ENCODE results near the gene DNAH6.

The DNAH6 gene

DNA sequence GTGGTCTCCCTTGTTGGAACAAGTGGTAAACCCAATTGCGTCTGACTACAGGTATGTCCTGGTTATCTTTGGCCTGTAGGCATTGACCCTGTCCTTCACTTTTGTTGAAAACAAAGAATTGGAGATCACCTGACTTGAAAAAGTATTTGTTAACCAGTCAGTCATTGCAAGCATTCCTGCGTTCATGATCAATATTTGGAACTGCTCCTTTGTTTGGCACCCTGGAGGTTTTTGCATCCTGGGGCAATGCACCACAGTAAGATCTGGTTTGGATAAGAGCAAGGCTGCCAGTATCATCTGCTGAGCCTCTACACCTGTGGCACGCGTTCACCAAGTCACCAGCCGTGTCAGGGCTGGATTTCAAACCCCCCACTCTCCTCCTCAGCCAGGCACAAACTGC, 115.7 kb downstream of the DNAH6 start:
- no peak overlapping the region for H3K9ac ChIP-seq (ENCODE audit: low read depth, low read length)
- 91% methylated on average over 5 of the region's 5 CpGs for WGBS
- H3K9me3 ChIP-seq (ENCODE audit: insufficient read depth, low read depth, low read length) = no peaks in the 10 kb centered on the region
- H3K4me3 ChIP-seq (ENCODE audit: low read length) = no peak overlapping the region
- no peaks in the 10 kb centered on the region for H3K4me1 ChIP-seq (ENCODE audit: insufficient read depth, low read length)
- no peaks in the 10 kb centered on the region for H3K36me3 ChIP-seq (ENCODE audit: insufficient read depth, low read length)
- no peaks in the 10 kb centered on the region for H3K27me3 ChIP-seq (ENCODE audit: insufficient read depth, low read length)
- H3K27ac ChIP-seq (ENCODE audit: low read depth, low read length) = no peak overlapping the region

DNA sequence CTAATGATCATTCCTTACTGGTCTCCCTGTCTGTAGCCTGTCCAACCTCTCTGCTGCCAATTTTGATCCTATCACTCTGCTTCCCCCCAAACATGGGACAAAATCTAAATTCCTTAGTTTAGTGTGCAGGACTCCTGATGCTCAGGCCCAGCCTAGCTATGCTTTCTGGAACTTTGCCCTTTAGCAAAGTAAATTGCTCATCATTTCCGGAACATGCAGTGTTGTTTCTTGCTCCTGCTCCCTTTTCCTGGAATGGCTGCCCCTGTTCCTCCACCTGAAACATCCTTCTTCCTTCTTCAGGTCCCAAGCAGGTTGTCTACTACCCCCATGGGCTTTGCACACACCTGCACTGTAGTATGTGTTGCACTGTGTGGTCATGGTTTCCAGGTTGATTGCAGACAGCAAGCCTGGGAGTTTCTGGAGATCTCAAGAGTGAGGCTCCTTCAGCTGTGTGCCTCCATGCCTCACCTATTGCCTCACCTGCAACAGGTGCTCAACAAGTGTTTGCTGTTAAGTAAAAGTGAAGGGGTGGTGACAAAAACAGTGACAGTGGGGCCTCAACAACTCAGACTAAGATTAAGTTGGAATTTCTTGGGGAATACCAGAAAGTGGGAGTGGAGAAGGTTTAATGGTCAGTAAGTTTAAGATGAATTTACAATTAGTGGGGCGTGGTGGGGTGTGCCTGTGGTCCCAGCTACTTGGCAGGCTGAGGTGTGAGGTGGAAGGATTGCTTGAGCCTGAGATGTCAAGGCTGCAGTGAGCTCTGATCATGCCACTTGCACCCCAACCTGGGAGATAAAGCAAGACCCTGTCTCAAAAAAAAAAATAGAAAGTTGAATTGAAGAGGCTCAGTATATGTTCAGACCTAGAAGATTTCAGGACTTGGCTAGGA, 120.0 kb downstream of the DNAH6 start:
- WGBS = 84% methylated on average over 2 of the region's 2 CpGs
- Histone ChIP-seq H3K27ac (ENCODE audit: low read depth, low read length) (no peak overlapping the region), H3K27me3 (ENCODE audit: insufficient read depth, low read length) (no peaks in the 10 kb centered on the region), H3K9ac (ENCODE audit: low read depth, low read length) (no peak overlapping the region), H3K9me3 (ENCODE audit: insufficient read depth, low read depth, low read length) (no peaks in the 10 kb centered on the region), H3K36me3 (ENCODE audit: insufficient read depth, low read length) (no peaks in the 10 kb centered on the region), H3K4me1 (ENCODE audit: insufficient read depth, low read length) (no peaks in the 10 kb centered on the region), H3K4me3 (ENCODE audit: low read length) (no peak overlapping the region)

DNA sequence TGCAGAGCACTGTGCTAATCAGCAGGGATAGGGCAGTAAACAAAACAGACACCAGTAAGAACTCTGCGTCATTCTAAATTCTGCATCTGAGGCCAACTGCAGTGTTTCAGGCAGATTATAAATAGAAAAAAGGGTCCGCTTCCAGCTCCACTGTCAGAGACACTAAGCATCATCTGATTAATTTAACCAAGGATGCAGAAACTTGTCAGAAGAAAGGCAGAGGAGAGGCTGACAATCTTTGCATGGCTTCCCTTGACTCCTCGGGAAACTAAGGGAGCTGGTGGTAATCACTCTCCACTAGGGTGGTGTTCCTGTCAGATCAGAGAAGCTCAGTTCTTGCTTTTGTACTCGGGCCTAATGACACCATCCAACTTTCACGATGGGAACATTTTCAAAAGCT, 123.5 kb downstream of the DNAH6 start:
- no peaks in the 10 kb centered on the region for H3K27me3 ChIP-seq (ENCODE audit: insufficient read depth, low read length)
- no peak overlapping the region for H3K4me3 ChIP-seq (ENCODE audit: low read length)
- H3K9me3 ChIP-seq (ENCODE audit: insufficient read depth, low read depth, low read length) = no peaks in the 10 kb centered on the region
- H3K36me3 ChIP-seq (ENCODE audit: insufficient read depth, low read length) = no peaks in the 10 kb centered on the region
- H3K4me1 ChIP-seq (ENCODE audit: insufficient read depth, low read length) = no peaks in the 10 kb centered on the region
- WGBS = 91% methylated on average over 5 of the region's 5 CpGs
- H3K9ac ChIP-seq (ENCODE audit: low read depth, low read length) = no peak overlapping the region
- no peak overlapping the region for H3K27ac ChIP-seq (ENCODE audit: low read depth, low read length)

GRCh38 chr2:84640411-84640810, 124.1 kb downstream of the DNAH6 start:
- 90% methylated on average over 2 of the region's 2 CpGs for WGBS
- Histone ChIP-seq H3K9me3 (ENCODE audit: insufficient read depth, low read depth, low read length) (no peaks in the 10 kb centered on the region), H3K4me1 (ENCODE audit: insufficient read depth, low read length) (no peaks in the 10 kb centered on the region), H3K27ac (ENCODE audit: low read depth, low read length) (no peak overlapping the region), H3K4me3 (ENCODE audit: low read length) (no peak overlapping the region), H3K36me3 (ENCODE audit: insufficient read depth, low read length) (no peaks in the 10 kb centered on the region), H3K27me3 (ENCODE audit: insufficient read depth, low read length) (no peaks in the 10 kb centered on the region), H3K9ac (ENCODE audit: low read depth, low read length) (no peak overlapping the region)

DNA sequence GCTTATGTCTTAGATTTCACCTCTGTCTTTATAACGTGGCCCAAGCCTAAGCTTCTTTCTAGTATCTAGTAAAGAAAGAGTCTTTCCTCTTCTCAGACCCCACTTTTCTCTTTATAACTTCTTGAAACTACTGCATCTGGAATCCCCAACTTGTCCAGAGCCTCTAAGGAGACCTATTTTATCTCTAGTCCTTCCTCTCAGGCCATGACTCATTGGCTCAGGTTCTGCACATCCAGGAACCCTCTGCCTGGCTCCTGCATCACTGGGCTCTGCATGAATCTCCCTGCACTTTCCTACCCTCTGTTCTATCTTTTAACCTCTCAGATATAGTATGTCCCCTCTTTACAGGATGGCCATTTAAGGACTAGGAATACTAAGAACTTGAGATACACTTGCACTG, 124.7 kb downstream of the DNAH6 start:
- H3K4me1 ChIP-seq (ENCODE audit: insufficient read depth, low read length) = no peaks in the 10 kb centered on the region
- no peaks in the 10 kb centered on the region for H3K36me3 ChIP-seq (ENCODE audit: insufficient read depth, low read length)
- H3K27ac ChIP-seq (ENCODE audit: low read depth, low read length) = no peak overlapping the region
- H3K9me3 ChIP-seq (ENCODE audit: insufficient read depth, low read depth, low read length) = no peaks in the 10 kb centered on the region
- H3K4me3 ChIP-seq (ENCODE audit: low read length) = no peak overlapping the region
- no peaks in the 10 kb centered on the region for H3K27me3 ChIP-seq (ENCODE audit: insufficient read depth, low read length)
- no peak overlapping the region for H3K9ac ChIP-seq (ENCODE audit: low read depth, low read length)
- WGBS = 100% methylated on average over 1 of the region's 1 CpG

- 74% methylated on average over 3 of the region's 3 CpGs for WGBS
- H3K4me3 ChIP-seq (ENCODE audit: low read length) = no peak overlapping the region
- H3K27me3 ChIP-seq (ENCODE audit: insufficient read depth, low read length) = no peaks in the 10 kb centered on the region
- no peaks in the 10 kb centered on the region for H3K36me3 ChIP-seq (ENCODE audit: insufficient read depth, low read length)
- no peaks in the 10 kb centered on the region for H3K9me3 ChIP-seq (ENCODE audit: insufficient read depth, low read depth, low read length)
- H3K27ac ChIP-seq (ENCODE audit: low read depth, low read length) = no peak overlapping the region
- no peak overlapping the region for H3K9ac ChIP-seq (ENCODE audit: low read depth, low read length)
- H3K4me1 ChIP-seq (ENCODE audit: insufficient read depth, low read length) = no peaks in the 10 kb centered on the region
Observed at GRCh38 chr2:84643991-84644390, 127.7 kb downstream of the DNAH6 start.

- no peaks in the 10 kb centered on the region for H3K4me1 ChIP-seq (ENCODE audit: insufficient read depth, low read length)
- no peaks in the 10 kb centered on the region for H3K36me3 ChIP-seq (ENCODE audit: insufficient read depth, low read length)
- H3K27ac ChIP-seq (ENCODE audit: low read depth, low read length) = no peak overlapping the region
- H3K27me3 ChIP-seq (ENCODE audit: insufficient read depth, low read length) = no peaks in the 10 kb centered on the region
- H3K9ac ChIP-seq (ENCODE audit: low read depth, low read length) = no peak overlapping the region
- no peak overlapping the region for H3K4me3 ChIP-seq (ENCODE audit: low read length)
- H3K9me3 ChIP-seq (ENCODE audit: insufficient read depth, low read depth, low read length) = no peaks in the 10 kb centered on the region
Observed at GRCh38 chr2:84646514-84646913, 130.2 kb downstream of the DNAH6 start.

- no peaks in the 10 kb centered on the region for H3K36me3 ChIP-seq (ENCODE audit: insufficient read depth, low read length)
- no peak overlapping the region for H3K9ac ChIP-seq (ENCODE audit: low read depth, low read length)
- H3K27me3 ChIP-seq (ENCODE audit: insufficient read depth, low read length) = no peaks in the 10 kb centered on the region
- H3K9me3 ChIP-seq (ENCODE audit: insufficient read depth, low read depth, low read length) = no peaks in the 10 kb centered on the region
- no peaks in the 10 kb centered on the region for H3K4me1 ChIP-seq (ENCODE audit: insufficient read depth, low read length)
- no peak overlapping the region for H3K27ac ChIP-seq (ENCODE audit: low read depth, low read length)
- H3K4me3 ChIP-seq (ENCODE audit: low read length) = no peak overlapping the region
Observed at GRCh38 chr2:84647267-84647666, 131.0 kb downstream of the DNAH6 start.

GRCh38 chr2:84649058-84649457, 132.8 kb downstream of the DNAH6 start:
- Histone ChIP-seq H3K27me3 (ENCODE audit: insufficient read depth, low read length) (no peaks in the 10 kb centered on the region), H3K9ac (ENCODE audit: low read depth, low read length) (no peak overlapping the region), H3K9me3 (ENCODE audit: insufficient read depth, low read depth, low read length) (no peaks in the 10 kb centered on the region), H3K4me1 (ENCODE audit: insufficient read depth, low read length) (no peaks in the 10 kb centered on the region), H3K36me3 (ENCODE audit: insufficient read depth, low read length) (no peaks in the 10 kb centered on the region), H3K4me3 (ENCODE audit: low read length) (no peak overlapping the region), H3K27ac (ENCODE audit: low read depth, low read length) (no peak overlapping the region)
- WGBS = 100% methylated on average over 3 of the region's 4 CpGs

GRCh38 chr2:84649487-84650142, 133.3 kb downstream of the DNAH6 start:
- WGBS = 100% methylated on average over 1 of the region's 2 CpGs
- Histone ChIP-seq H3K27ac (ENCODE audit: low read depth, low read length) (no peak overlapping the region), H3K4me3 (ENCODE audit: low read length) (no peak overlapping the region), H3K27me3 (ENCODE audit: insufficient read depth, low read length) (no peaks in the 10 kb centered on the region), H3K4me1 (ENCODE audit: insufficient read depth, low read length) (no peaks in the 10 kb centered on the region), H3K36me3 (ENCODE audit: insufficient read depth, low read length) (no peaks in the 10 kb centered on the region), H3K9ac (ENCODE audit: low read depth, low read length) (no peak overlapping the region), H3K9me3 (ENCODE audit: insufficient read depth, low read depth, low read length) (no peaks in the 10 kb centered on the region)

GRCh38 chr2:84652431-84652830, 136.1 kb downstream of the DNAH6 start:
- Histone ChIP-seq H3K36me3 (ENCODE audit: insufficient read depth, low read length) (no peaks in the 10 kb centered on the region), H3K27ac (ENCODE audit: low read depth, low read length) (no peak overlapping the region), H3K9me3 (ENCODE audit: insufficient read depth, low read depth, low read length) (no peaks in the 10 kb centered on the region), H3K9ac (ENCODE audit: low read depth, low read length) (no peak overlapping the region), H3K27me3 (ENCODE audit: insufficient read depth, low read length) (no peaks in the 10 kb centered on the region), H3K4me3 (ENCODE audit: low read length) (no peak overlapping the region), H3K4me1 (ENCODE audit: insufficient read depth, low read length) (no peaks in the 10 kb centered on the region)
- WGBS = 100% methylated on average over 1 of the region's 1 CpG

Data from HUES64 (cell line).